Esophagus muscularis mucosa (tissue), 3 donors: Measurements from ENCODE around the gene UCHL1.

Experiments used
- EP300 ChIP-seq: sonication (generic); formaldehyde crosslinking; IDR thresholded peaks from one replicate; pipeline ENCODE4 v1.6.1; 2017; ENCODE audit warnings: antibody characterized with exemption
- TF ChIP-seq, protein P1 (sequence below), 3 experiments: fragments of 200-600 bp in 2 of 3; fragments of 450-650 bp in 1 of 3; sonication (generic) in 2 of 3; IDR thresholded peaks; one replicate each; pipeline ENCODE4 v1.5.1; 2017 to 2019; ENCODE audit warnings: antibody characterized with exemption in 3 of 3, mild to moderate bottlenecking in 2 of 3, moderate library complexity in 1 of 3

DNA sequence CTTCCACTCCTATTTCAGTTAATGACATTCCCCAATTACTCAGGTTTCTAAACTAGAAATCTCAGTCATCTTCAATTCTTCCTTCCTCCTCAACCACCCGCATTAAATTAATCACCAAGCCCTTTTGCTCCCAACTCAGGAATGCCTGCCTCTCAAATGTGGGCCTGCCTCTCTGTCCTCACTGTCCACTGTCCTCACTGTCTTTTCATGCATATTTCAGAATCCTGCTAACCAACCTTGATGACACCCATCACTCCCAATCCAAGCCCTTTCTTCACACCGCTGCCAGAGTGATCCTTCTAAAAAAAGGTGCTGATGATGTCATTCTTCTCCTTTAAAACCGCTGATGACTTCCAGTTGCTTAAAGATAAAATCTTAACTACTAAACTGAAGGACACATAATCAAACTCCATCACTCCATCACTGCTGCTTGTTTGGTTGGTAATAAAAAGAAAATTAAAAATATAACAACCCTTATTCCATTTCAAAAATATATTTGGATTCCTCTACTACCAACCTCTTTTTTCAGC, 37.2 kb upstream of the UCHL1 start:
- TF ChIP-seq EP300: no peak
- TF ChIP-seq, protein P1, sequence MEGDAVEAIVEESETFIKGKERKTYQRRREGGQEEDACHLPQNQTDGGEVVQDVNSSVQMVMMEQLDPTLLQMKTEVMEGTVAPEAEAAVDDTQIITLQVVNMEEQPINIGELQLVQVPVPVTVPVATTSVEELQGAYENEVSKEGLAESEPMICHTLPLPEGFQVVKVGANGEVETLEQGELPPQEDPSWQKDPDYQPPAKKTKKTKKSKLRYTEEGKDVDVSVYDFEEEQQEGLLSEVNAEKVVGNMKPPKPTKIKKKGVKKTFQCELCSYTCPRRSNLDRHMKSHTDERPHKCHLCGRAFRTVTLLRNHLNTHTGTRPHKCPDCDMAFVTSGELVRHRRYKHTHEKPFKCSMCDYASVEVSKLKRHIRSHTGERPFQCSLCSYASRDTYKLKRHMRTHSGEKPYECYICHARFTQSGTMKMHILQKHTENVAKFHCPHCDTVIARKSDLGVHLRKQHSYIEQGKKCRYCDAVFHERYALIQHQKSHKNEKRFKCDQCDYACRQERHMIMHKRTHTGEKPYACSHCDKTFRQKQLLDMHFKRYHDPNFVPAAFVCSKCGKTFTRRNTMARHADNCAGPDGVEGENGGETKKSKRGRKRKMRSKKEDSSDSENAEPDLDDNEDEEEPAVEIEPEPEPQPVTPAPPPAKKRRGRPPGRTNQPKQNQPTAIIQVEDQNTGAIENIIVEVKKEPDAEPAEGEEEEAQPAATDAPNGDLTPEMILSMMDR (IDR thresholded peaks at IDR 0.05): no peak
